Measurements from ENCODE around the gene MIEF1.
"Not testable (repeated sequence)": the region's sequence is repeated elsewhere in the genome, so short reads cannot be mapped to it uniquely, and the experiment has no call there.

Gene MIEF1

DNA sequence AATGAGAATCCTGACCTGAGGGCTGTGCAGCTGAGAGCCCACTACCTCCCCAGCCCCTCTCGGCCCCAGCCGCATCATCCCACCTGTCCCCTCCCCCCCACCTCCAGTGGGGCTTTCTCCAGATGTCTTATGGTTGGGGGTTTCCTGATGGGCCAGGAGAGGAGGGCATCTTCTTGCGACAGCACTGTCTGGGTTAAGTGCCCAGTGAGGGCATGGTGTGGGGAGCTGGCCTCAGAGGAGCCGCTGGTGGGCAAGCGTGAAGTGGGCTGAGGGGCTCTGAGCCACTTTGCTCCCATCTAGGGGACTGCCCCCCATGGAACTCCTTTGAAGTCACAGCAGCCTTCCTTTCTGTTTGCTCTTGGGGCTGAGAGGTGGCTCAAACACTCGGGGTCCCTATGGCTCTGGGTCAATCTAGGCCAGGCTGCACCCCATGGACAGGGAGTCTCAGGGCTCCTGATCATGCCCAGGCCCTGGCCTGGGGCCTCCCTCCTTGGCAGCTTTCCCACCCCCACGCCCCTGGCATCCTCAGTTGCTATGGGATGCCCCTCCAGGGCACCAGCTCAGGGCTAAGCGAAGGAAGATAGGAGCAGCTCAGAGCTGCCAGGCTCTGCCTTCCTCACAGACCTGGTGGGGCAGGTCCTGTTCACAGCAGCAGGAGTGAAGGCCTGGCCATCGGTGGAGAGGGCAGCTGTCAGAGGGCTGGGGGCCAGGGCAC lies 11.0 kb upstream of the MIEF1 start:
- no peak for DNase-seq

- no peak for DNase-seq
Observed at GRCh38 chr22:39491696-39492095, 10.4 kb upstream of the MIEF1 start.

DNA sequence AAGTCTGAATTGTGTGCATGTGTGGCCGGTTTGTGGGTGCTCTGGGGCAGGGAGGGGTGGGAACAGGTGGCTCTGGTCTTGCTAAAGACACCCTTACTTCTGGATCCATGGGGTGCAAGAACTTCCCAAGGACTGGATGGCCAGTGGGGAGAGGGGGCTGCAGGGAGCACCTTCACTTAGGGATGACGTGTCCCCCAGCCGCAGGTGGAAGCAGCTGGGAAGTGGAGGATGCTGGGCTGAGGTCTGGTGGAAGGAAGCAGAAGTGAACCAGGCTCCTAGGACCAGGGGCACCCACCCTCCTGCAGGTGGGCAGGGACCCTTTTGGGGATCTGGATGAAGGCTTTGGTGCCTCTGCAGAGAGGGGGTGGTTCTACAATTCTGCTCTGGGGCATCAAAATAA lies 9.9 kb upstream of the MIEF1 start:
- DNase-seq = no peak

DNA sequence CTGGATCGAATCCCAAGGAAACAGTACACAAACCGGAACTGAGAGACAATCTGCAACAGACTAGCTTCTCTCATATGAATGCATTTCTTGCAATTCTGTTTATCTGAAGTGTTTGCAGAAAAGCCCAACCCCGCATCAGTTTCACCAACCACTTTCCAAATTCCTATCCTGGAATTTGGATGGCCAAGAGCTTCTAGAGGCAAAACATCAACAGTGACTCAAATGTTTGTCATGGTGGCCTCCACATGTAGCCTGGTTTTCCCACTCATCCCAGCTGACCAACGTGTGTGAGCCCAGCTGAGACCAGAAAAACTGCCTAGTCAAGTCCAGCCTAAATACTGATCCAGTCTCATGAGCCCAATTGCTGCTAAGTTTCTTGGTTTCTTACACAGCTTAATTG lies 8.3 kb upstream of the MIEF1 start:
- DNase-seq = no peak

DNA sequence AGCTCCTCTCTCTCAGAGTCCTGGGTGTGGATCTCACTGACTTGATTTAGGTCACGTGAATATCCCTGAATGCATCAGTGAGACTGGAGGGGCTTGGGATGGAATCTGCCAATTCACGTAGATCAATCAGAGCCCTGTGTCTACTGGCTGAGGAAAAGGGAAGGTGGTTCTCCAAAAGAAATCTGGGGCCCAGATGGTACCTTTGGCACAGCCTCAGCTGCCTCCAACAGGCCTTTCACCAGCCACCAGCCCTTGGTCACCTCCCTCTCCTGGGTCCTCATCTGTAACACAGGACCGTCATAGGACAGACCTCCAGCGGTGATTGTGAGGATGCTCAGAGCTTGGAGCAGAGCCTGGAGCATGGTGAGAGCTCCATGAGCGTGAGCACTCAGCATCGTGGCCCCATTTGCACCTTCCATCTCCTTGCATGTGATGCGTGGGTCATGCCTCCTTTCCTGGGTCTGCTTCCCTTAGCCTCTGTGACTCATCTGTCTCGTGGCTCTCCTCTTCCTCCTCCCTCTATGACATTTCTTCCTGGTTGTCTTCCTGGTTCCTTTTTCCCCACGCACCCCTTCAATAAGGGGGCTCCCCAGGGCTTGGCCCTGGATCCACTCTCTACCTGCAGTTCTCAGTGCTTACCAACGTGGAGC lies 7.5 kb upstream of the MIEF1 start:
- DNase-seq = no peak

DNA sequence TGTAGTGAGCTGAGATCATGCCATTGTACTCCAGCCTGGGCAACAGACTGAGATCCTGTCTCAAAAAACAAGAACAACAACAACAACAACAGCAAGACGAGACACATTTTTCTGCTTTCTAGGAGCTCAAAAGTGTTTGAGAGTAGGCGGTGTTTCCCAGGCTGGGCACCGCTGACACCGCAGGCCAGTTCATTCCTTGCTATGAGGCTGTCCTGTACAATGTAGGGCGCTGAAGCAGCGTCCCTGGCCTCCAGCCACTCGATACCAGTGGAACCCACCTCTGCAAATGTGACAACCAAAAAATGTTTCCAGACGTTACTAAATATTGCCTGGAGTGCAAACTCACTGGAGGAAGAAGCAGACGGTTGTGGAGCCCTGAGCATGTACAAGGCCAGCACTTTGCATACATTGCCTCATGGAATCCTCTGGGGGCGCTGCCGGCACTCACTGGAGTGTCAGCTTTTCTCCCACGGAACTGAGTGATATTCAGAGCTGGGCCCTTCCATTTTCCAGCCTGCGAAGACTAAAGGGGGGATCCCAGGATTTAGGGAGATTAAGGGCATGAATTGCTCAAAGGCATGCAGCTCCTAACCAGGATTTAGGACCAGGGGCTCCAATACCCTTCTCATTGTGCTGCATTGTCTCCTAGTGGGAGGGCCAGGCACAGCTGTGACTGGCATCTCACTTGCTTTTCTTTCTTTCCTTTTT lies 5.8 kb upstream of the MIEF1 start:
- DNase-seq = peak; percentile 84

DNA sequence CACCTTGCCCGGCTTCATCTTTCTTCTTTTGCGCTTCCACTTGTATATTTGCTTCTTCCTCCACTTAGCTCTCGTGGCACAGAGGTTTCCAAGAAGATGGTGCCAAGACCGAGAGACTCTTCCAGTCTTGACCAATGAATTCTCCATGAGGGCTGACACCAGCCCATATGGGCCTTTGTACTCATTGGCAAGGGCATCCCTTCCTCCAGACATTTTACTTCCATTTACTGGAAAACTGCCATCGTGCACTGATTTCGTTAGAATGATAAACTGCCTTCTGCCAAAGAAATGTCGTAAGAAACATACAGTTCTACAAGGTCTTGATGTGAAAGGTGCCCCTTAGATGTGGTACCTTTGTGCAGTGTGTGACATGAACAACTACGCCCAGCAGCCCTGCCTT lies 4.7 kb upstream of the MIEF1 start:
- DNase-seq = no peak

DNA sequence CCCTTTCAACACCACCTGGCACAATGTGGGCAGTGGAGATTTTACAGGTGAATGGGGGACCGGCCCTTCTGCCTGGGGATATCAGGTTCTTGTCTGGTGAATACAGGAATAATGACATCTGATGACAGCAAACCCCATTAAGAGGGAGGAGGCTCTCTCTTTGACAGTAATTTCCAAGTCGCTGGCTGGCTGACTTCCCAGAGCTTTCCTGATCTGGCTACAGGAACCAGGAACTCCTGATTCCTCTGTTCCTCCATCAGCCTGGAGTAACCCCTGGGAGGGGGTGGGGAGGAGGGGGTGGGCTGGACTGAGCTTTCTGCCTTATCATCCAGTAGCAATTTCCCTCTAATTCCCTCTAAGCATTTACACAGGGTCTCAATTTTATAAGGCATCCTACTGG lies 3.7 kb upstream of the MIEF1 start:
- DNase-seq = no peak

DNA sequence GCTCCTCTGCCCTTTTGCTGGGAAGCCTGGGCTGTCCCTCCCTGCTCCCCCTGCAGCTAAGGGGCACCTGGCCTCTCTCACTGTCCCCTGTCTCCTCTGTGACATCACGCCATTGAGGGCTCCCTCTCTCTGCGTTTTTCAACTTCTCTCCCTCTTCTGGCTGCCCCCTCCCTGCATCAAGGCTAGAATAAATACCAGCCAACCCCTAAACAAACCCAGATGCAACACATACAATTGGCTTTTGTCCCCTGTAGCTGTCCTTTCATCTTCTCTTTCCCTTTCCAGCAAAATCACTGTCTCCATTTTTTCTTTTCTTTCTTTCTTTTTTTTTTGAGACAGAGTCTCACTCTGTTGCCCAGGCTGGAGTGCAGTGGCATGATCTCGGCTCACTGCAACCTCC lies 3.3 kb upstream of the MIEF1 start:
- DNase-seq = no peak

- no peak for DNase-seq
Observed at GRCh38 chr22:39500101-39500500, 2.0 kb upstream of the MIEF1 start.

- no peak for DNase-seq
Observed at GRCh38 chr22:39501644-39502108, 414 bp upstream of the MIEF1 start.

GRCh38 chr22:39502789-39503409 lies 809 bp downstream of the MIEF1 start:
- no peak for DNase-seq

DNA sequence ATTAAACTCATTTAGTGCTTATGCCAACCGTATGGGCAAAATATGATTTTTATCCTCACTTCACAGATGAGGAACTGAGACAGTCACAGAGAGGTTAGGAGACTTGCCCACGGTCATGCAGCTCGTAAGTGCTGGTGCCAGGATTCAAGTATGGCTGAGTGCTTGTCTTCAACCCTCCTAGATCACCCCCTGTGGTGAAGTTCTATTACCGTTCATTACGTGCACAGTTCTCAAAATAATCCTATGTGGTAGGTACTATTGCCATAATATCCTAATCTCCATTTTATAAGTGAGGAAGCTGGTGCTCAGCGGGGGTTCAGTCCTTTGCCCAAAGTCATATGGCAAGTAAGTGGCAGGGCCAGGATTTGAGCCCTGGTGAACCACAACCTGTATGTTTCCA lies 1.5 kb downstream of the MIEF1 start:
- no peak for DNase-seq

GRCh38 chr22:39504071-39504470 lies 2.0 kb downstream of the MIEF1 start:
- DNase-seq = no peak

- DNase-seq = not testable (repeated sequence)
Observed at GRCh38 chr22:39507021-39507420, 4.9 kb downstream of the MIEF1 start.

GRCh38 chr22:39508393-39508792 lies 6.3 kb downstream of the MIEF1 start:
- no peak for DNase-seq

DNA sequence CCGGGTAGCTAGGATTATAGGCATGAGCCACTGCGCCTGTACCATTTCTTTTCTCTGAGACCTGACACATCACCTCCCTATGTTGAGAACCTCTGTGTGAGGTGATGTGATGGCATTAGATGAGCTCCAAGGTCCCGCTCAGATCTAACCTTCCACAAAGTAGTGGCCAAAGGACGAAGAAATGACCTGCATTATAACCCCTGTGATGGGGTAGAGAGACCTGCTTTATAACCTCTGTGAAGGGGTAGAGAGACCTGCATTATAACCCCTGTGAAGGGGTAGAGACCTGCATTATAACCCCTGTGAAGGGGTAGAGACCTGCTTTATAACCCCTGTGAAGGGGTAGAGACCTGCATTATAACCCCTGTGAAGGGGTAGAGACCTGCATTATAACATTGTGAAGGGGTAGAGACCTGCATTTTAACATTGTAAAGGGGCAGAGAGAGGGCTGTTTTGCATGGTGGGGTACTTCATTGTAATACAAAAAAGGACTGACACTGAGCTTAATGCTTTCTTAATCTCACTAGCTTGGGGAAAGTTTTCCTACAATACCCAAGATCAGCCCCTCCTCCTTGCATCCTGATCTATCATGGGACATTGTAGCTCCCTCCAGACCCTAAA lies 8.5 kb downstream of the MIEF1 start:
- no peak for DNase-seq

GRCh38 chr22:39511226-39511625 lies 9.1 kb downstream of the MIEF1 start:
- no peak for DNase-seq

DNA sequence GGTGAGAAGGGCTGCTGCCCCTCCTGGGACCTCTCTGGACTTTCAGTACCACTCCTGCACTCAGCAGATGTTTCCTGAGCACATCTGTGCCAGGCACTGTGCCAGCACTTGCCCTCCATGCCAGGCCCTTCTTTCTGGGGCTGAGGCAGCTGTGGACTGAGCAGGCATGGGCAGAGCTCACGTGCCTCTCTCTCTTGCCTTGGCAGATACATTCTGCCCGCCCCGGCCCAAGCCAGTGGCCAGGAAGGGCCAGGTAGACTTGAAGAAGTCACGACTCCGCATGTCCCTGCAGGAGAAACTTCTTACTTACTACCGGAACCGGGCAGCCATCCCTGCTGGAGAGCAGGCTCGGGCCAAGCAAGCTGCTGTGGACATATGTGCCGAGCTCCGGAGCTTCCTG lies 9.9 kb downstream of the MIEF1 start:
- no peak for DNase-seq

DNA sequence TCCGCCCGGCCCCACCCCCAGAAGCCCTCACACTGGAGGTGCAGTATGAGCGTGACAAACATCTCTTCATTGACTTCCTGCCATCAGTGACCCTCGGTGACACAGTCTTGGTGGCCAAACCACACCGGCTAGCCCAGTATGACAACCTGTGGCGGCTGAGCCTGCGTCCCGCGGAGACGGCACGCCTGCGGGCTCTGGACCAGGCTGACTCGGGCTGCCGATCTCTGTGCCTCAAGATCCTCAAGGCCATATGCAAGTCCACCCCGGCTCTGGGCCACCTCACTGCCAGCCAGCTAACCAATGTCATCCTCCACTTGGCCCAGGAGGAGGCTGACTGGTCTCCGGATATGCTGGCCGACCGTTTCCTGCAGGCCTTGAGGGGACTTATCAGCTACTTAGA lies 11.7 kb downstream of the MIEF1 start:
- no peak for DNase-seq

DNA sequence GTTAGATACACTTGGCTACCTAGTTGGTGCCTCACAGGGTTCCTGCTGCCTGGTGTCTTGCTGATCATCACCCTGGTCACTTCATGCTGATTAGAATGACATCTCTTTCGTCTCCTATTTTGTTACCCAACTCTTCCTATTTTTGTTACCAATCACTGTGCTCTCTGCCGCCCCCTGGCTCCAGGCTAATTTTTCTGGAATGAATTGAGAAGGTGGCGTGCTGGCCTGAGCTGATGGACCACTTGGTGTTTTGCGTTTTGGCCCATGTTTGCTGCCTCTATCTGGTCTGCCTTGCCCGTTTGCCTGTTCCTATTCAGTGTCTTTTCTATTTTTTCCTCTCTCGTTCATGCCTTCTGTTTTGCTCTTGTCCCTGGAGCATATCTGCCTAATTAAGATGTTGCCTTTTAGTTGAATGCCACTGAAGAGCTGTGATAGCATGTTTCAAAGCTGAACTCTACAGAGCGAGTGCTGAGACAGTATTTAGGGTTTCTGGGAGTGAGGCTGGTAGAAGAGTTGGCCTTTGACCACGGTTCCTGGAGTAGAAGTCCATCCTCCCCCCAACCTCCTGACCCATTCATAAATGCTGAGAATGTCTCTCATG lies 12.4 kb downstream of the MIEF1 start:
- DNase-seq = peak; percentile 81

GRCh38 chr22:39515266-39516050 lies 13.4 kb downstream of the MIEF1 start:
- DNase-seq = no peak
